ENCODE measurements around the gene PDLIM4.

The PDLIM4 gene

DNA sequence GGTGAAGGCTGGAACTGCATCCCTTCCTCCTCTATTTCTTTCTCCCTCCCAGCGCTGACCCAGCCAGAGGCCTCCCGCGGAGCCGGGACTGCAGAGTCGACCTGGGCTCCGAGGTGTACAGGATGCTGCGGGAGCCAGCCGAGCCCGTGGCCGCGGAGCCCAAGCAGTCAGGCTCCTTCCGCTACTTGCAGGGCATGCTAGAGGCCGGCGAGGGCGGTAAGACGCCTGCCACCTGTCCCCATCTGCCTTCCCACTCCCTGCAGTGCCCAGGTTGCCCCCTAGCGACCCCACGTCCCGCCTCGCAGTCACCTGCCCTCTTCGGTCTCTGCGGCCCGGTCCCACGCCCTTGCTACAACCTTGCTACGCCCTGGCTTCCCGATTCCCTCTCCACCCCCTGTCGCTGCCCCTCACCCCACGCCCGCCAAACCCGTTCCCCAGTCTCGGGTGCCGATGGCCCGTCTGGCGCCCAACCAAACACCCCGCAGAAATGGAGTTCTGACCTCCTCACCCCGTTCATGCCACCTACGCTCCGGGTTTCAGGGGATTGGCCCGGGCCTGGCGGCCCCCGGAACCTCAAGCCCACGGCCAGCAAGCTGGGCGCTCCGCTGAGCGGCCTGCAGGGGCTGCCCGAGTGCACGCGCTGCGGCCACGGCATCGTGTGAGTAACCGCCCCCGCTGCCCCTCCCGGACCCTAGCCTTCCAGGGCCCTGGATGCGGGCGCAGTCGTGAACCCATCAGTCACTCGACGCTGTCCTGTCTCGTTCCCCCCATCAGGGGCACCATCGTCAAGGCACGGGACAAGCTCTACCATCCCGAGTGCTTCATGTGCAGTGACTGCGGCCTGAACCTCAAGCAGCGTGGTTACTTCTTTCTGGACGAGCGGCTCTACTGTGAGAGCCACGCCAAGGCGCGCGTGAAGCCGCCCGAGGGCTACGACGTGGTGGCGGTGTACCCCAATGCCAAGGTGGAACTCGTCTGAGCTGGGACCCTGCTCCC is 14.1 kb downstream of the PDLIM4 start:
- no peak overlapping the region for H3K4me3 ChIP-seq (ENCODE audit: low read length)
- TF ChIP-seq ZNF274 (IDR thresholded peaks at IDR 0.05; ENCODE audit: low read depth, low read length): no peak

GRCh38 chr5:132272311-132273210 is 15.1 kb downstream of the PDLIM4 start:
- no peak overlapping the region for H3K4me3 ChIP-seq (ENCODE audit: low read length)
- TF ChIP-seq ZNF274 (IDR thresholded peaks at IDR 0.05; ENCODE audit: low read depth, low read length): no peak

DNA sequence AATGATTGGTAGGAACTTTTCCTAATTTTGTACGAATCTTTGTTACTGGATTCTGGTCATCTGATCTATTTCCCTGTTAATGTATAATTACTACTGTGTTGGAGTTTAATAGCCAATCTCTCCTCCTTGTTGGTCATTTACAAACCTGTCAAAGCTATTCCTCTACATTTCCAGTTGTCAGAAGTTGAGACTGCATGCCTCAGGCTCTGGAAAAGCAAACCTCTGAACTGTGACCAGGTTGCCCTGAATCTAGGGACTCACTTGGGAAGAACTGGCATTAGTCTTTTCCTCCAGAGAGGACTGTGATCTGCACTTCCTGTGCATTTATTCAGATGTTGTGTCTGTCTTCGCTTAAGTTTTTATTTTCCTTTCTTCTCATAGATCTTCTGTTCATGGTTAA is 16.1 kb downstream of the PDLIM4 start:
- H3K4me3 ChIP-seq (ENCODE audit: low read length): no peak overlapping the region
- no peak for TF ChIP-seq ZNF274 (IDR thresholded peaks at IDR 0.05; ENCODE audit: low read depth, low read length)

DNA sequence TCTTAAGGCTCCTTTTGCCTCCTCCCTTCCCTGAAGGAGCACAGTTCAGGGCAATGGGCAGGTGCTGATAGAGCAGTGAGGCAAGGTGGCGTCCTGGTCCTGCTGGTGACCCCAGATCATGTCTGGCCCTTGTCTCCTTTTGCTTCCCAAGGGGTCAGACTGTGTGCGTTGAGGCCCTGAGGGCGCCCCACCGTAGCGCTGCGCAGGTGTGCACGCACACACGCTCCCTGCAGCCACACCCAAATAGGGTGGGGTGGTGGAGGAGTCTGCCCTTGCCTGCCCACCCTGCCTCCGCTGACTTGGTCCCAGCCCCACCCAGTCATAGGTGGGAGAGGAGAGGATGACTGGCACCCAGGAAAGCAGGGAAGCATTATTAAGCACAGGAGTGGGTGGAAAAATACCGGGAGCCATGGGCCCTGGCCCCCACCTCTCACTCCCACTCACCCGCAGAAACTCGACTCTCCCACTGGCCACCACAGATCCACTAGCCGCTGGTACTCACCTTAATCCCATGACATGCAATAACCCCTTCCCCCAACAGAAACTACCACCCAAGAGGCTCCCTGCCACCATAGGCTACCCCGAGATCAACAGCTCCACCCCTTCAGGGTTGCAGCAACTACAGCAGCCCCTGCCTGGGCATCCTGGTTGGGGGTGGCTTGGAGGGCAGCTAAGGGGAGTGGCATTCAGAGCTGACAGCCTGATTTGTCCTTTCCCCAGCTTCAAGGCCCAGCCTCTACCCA is 16.7 kb downstream of the PDLIM4 start:
- TF ChIP-seq ZNF274 (IDR thresholded peaks at IDR 0.05; ENCODE audit: low read depth, low read length): no peak
- no peak overlapping the region for H3K4me3 ChIP-seq (ENCODE audit: low read length)

- H3K4me3 ChIP-seq (ENCODE audit: low read length): no peak overlapping the region
- no peak for TF ChIP-seq ZNF274 (IDR thresholded peaks at IDR 0.05; ENCODE audit: low read depth, low read length)
Measured at GRCh38 chr5:132275367-132276220, 18.1 kb downstream of the PDLIM4 start.

- no peak for TF ChIP-seq ZNF274 (IDR thresholded peaks at IDR 0.05; ENCODE audit: low read depth, low read length)
- H3K4me3 ChIP-seq (ENCODE audit: low read length): no peak overlapping the region
Measured at GRCh38 chr5:132277256-132277655, 19.8 kb downstream of the PDLIM4 start.

DNA sequence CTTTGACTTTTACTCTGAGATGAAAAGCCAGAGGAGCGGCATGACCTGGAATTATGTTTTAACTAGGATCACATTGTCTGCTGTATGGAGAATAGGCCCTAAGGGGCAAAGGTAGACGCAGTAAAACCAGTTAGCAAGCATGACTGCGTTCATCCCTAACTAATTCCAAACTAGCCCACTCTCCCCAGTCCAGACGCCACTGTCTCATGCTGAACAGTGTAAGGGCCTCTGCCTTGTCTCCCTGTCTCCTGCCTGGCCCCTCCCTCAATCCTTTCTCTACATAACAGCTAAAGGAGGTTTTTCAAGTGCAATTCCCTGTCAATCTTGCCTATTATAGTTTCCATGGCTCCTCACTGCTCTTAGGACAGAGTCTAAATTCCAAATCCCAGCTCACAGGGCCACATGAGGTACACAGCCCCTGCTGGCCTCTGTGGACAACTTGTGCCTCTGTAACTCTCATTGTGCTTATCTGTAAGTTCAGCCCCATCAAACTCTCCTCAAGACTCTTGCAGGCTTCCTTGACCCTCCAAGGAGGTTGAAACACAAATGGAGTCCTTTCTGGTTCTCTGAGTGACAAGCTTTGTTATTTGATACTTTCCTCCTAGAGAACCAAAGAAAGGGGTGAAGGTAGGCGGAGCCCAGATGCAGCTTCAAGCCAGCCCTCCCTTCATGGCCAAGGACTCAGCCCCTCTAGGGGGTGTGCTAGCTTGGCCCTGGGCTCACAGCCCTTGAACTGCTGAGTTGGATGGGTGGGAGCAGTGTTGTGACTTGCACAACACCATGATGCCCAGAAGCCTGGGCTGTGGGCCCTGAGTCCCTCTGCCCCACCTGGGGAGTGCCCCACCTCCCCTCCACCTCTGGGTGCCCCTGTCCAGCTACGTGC is 20.7 kb downstream of the PDLIM4 start:
- no peak overlapping the region for H3K4me3 ChIP-seq (ENCODE audit: low read length)
- no peak for TF ChIP-seq ZNF274 (IDR thresholded peaks at IDR 0.05; ENCODE audit: low read depth, low read length)

DNA sequence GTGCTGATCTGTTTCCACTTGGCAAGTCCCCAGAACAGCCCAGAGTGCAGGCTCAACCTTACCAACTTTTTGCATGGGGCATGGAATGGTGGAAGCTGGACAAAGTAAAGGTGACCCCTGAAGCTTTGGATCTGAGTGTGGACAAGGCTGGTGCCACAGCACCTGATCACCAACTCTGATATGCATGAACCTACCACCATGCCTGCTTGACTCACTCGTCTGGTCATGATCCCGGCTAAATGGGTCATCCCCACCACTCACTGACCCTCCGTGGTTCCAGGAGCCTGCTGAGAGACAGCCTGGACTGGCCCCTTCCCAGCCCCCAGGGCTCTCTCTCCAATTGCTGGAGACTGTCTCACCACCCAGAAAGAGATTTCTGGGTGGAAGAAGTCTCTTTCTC is 22.3 kb downstream of the PDLIM4 start:
- TF ChIP-seq ZNF274 (IDR thresholded peaks at IDR 0.05; ENCODE audit: low read depth, low read length): no peak

DNA sequence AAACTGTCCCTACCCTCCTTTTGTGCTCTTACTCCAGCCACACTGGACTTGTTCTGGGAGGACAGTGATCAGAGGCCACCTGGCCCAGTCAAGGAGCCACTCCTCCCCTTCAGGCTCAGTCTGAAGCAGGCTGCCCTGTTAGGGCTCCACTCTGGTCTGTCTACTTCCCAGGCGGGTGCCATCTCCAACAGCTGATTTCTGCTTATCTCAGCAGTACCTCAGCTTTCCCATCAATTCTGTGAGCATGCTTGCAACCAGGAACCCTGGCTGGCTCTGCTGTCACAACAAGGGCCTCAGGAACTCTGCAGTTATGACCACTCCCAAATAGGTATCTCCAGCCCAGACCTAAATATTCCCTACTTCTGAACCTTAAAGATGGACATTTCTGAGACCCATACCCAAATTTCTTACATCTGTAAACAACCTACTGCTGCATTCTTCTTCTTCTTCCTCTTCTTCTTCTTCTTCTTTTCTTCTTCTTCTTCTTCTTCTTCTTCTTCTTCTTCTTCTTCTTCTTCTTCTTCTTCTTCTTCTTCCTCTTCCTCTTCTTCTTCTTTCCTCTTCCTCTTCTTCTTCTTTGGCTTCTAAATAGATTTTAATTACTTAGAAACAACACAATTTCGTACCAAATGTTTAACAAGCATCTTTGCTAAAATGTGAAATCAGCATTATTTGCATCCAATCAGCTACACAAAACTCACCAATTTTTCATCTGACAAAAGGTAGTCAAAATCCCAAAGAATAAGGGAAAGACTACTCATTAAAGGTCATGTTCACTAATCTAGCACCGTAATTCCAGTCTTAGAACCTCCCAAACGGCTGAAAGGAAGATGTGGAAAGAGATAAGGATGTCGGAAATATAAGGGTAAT is 23.1 kb downstream of the PDLIM4 start:
- TF ChIP-seq ZNF274 (IDR thresholded peaks at IDR 0.05; ENCODE audit: low read depth, low read length): no peak
- H3K4me3 ChIP-seq (ENCODE audit: low read length): no peak overlapping the region

More for the DNA sequence above, 22.3 kb downstream of the PDLIM4 start:
- H3K4me3 ChIP-seq (ENCODE audit: low read length): no peak overlapping the region

DNA sequence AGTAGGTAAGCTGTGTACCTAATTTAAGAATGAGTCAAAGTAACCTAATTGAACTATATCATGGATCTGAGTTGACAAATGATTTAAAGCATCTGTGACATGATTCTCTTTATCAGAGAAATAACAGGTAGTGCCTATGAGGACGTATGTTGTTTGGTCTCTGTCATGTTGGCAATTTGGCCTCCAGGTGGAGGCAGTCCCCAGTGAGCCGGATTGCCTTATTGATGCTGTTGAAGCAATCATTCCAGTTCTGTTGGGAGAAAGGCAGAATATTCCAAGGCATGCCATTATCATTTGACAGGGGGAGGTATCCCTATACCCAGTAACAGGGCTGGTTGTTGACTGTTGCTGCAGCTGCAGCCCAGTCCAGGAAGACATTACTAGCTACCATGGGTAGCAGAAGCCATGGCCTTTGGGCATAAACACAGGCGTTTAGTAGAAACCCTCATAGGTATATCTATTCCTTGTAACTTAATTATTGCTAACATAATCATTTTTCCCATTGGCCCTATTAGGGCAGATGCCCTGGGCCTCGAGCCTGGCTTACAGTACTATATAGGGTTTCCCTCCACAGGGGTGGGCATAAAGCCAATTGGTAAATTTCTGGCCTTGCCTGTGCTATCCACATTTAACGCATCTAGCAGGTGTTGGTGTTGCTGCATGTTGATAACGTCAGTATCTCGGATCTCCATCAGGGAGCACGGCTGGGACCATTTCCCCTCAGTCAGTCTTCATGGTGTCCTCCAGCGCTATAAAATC is 24.5 kb downstream of the PDLIM4 start:
- TF ChIP-seq ZNF274 (IDR thresholded peaks at IDR 0.05; ENCODE audit: low read depth, low read length): no peak
- no peak overlapping the region for H3K4me3 ChIP-seq (ENCODE audit: low read length)
